Right forelimb (tissue), 1 donor: ENCODE data around the gene KLHDC7B.
A peak's percentile ranks its signal among the peaks of the same experiment; 100 is the strongest.

Experiments
- DNase-seq: peaks from one replicate; pipeline ENCODE4 v3.0.0-alpha.2; 2018

KLHDC7B gene

DNA sequence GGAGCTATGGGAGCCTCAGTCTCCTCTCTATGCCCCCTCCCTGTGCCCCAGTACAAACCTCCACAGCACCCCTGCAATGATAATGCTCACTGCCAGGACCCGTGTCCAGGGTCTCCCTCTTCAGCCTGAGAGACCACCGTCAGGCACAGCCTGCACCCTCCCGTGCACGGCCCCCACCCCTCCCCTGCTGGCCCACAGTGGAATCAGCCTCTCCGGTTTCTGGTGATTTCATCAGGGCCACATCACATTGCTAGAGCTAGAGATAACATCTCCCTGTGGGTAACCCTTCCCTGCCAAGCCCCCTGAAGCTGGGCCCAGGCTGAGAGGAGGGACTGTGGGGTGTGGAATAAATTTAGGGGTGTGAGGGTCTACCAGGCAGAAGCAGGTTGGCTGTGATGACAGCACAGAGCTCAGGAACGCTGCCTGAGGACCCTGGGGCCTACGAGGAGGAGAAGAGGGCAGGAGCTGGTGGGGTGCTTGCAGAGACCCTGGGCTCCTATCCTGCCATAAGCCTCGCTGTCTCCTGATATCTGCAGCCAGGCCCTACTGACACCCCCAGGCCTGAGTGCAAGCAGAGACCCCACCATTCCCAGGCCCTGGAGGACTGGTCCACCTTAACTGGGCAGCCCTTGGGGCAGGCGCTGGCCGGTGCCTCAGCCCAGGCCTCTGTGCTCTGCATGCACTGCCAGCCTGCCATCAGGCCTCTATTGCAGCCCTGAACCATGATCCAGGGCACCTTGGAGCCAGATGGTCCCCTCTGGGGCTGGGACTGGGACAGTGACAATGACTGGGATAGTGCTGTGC, at the start of gene KLHDC7B:
Gene KLHDC7B (plus strand): TSS at position 378 of the 804 bp plus-strand sequence. CDS start 345 bp downstream, at position 723.
- no peak for DNase-seq

DNA sequence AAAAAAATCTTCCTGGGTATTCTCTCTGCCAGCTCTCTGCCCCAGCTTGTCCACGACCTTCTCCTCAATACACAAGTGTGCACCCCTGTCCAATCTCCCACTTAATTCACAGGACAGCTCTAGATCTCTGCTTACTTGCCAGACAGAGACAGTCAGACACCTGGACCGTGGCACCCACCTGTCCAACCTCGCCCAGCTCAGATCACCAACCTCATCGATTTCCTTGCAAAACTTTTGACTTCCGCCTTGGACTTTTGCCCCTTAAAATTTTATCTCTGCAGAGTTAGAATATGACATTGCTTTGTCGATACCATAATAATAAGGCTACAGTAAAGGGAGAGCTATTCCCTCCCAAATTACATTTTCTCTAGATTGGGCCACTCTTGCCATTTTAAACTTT, 48.6 kb upstream of the KLHDC7B start:
- DNase-seq: no peak

DNA sequence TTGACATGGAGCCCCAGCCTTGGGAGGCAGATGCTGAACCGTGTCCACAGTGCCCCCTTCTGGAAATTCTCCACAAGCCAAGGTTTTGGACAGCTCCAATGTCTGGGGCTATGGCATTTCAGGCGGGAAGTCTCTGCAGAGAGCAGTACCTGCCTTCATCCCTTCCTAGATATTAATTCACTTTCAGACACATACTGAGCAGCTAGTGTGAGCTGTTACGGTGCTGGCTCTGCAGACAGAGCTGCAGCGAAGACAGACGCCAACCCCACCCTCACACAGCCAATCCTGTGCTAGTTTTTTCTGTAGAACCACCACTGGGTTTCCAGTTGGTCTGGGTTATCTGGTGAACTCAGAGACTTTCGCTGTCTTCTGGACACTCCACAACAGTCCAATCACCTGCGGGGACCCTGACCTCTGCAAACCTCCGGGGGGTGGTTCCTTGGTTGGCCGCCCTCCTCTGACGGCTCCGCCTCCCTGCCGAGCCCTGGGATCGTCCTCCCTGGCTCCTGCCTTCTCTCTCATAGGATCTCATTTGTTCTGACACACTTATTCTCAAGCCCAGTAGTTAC, 47.3 kb upstream of the KLHDC7B start:
- no peak for DNase-seq

DNA sequence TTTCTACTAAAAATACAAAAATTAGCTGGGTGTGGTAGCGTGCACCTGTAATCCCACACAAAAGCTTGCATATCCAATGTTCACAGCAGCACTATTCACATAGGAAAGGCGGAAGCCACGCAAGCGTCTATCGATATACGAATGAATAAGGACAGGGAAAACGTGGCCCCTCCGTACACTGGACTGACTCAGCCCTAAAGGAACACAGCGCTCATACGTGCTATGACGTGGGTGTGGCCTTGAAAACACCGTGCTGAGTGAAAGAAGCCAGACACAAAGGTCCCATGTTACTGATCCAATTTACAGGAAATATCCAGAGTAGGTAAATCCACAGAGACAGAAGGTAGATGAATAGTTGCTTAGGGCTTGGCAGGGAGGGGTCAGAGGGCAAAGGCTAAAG, 45.2 kb upstream of the KLHDC7B start:
- no peak for DNase-seq

DNA sequence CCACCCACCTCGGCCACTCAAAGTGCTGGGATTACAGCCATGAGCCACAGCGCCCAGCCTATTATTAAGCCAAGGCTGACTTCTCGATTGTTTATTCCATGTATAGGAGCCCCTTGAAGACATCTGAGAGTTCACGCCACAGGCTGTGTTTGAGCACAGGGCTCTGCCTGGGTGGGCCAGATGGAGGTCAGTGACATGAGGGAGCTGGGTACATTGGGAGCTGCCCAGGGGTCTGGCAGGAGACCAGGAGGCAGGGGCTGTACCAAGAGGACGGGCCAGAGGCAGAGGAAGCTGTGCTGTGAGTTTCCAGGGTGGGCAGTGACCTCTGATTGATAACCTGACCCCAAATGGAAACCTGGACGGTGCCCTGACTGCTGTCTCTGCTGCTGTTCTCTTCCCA, 43.6 kb upstream of the KLHDC7B start:
- no peak for DNase-seq

DNA sequence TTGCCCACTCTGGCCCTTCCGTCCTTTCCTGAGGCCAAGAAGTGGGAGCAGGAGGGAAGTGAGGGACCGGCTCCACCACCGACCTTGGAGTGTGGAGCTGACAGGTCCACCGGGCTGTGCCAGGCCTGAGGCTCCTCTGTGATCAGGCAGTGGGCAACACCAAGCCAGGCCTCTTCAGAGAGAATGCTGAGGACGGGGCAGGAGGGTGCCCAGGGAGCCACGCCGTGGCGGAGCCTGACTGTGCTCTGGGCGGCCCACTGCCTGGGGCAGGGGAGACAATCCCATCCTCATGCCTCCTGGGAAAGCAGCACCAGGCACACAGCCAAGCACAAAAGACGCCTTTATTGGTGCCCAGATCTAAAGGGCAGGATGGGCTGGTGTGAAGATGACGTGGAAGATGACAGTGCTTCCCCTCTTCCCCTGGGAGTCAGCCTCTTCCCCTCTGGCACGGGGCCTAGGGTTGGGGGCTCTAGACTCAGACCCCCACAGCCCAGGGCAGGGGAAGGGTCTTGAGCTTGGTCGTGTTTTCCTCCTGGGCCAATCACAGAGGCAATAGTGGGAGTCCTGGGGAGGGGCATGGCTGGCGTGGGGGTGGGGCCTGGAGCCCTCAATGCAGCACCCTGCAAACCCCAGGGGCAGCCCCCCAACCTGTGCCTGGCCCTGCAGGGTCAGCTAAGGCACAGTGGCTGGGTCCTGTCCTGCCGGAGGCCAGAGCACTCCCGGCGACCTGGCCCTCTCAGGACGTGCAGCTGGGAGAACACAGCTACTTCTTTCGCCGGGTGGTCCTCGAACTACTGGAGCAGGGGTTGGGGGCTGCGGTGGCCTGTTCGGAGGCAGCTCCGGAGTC, 42.8 kb upstream of the KLHDC7B start:
- DNase-seq: no peak

DNA sequence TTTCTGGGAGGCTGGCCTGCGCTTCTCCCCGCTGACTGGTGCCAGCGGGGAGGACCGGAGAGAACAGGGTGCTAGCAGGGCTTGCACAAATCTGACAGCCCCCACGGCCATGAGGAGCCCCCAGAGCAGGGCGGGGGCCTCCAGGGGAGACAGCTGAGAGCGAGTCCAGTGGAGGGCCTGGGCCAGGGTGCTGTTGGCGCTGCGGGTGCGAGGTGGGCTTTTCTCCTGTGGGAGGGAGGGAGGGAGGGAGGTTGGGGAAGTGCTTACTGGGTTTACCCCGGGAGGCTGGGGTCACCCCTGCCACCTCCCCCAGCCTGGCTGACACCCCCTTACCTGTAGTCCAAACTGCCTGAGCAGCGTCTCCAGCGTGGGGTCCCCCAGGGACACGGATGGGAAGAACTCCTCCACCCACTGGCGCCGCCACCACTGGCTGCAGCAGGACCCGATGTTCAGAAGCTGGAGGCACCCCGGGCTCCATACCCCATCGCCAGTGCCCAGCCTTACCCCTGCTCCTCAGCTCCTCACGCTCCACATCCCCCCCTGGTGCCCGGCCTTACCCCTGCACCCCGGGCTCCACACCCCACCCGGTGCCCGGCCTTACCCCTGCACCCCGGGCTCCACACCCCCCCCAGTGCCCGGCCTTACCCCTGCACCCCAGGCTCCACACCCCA, 42.1 kb upstream of the KLHDC7B start:
- no peak for DNase-seq

DNA sequence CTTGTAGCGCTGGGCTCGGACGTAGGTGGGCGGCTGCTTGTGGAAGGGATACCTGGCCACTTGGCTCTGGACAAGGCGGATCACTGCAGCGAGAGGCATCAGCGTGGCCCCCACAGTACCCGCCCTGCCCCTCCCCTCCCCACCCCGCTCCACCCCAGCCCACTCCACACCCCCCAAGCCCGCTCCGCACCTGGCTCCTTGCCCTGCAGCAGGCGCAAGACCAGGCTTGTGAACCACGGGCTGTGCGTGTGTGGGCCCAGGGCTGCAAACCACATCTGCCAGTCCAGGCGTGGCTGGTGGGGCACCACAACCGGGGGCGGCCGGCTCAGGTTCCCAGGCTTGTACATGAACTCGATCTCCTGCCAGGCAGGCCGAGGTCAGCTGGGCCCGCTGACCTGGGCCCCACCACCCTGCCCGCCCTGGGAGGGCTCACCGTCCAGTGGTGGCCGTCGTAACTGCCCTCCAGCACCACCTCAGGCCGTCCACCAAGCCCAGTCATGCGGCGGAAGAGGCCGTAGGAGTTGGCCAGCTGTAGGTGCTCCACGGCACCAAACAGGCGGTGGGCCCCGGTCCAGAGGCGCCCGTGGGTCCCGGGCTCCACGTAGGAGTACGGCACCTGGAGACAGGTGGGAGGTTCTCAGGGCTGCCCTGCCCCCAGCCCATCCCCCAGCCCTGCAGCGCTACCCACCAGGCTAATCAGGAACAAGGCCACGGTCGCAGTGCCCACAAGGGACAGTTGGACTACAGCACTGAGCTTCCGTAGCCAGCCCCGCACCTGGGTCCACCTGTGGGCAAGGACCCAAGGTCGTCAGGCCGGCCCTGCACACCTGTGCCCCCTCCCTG, 41.1 kb upstream of the KLHDC7B start:
- DNase-seq: no peak

DNA sequence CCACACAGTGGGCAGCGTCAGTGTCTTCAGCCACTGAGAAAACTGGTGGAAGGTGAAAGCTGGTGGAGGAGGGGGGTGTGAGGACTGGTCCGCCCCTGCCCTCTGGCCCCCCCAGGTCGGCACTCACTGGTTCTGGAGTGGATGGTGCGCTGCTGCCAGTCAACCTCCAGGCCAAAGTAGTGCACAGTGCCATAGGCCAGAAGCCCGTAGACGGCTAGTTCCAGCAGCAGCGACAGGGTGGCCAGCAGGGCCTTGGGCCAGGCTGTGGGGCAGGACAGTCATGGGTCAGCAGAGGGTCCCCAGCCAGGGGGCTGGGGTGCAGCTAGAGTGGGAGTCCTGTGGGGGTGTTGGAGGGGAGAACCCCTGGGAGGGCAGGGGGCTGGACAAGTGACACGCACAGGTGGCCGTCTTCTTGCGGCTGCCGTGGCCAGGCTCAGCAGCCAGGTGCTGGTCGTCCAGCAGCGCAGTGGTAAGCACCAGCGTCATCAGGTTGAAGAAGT, 40.4 kb upstream of the KLHDC7B start:
- DNase-seq: no peak

DNA sequence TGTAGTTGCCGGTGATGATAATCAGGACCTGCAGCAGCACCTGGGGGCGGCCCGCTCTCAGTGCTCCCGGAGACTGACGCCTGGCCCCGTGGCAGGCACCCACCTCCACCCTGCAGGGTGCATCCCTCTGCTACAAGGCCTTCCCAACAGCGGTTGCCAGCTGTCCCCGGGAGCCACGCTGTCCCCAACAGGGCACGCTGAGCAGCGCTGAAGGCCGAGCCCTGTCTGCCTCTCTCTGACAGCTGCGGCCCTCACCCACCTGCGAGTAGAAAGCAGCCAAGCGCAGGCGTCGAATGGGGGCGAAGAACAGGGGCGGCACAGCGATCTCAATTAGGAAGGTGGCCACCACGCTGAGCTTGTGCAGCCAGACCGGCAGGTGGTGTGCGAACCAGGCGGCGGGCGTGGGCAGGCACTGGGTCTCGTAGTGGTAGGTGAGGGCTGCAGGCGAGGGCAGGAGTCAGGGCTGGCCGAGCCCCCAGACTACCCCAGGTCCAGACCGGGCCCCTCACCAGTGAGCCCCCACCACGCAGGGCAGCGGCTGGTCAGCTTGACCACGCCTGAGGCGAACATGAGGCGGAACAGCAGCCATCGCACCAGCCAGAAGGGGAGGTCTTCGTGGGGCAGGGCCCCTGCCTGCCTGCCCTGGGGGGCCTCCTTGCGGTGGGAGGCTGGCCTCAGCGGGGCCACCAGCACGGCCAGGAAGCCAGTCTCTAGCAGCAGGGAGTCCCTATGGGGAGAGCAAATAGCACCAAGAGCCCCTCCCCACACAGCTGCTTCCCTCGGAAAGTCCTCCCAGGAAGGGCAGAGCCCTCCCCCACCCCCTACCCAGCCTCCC, 39.7 kb upstream of the KLHDC7B start:
- DNase-seq: no peak

DNA sequence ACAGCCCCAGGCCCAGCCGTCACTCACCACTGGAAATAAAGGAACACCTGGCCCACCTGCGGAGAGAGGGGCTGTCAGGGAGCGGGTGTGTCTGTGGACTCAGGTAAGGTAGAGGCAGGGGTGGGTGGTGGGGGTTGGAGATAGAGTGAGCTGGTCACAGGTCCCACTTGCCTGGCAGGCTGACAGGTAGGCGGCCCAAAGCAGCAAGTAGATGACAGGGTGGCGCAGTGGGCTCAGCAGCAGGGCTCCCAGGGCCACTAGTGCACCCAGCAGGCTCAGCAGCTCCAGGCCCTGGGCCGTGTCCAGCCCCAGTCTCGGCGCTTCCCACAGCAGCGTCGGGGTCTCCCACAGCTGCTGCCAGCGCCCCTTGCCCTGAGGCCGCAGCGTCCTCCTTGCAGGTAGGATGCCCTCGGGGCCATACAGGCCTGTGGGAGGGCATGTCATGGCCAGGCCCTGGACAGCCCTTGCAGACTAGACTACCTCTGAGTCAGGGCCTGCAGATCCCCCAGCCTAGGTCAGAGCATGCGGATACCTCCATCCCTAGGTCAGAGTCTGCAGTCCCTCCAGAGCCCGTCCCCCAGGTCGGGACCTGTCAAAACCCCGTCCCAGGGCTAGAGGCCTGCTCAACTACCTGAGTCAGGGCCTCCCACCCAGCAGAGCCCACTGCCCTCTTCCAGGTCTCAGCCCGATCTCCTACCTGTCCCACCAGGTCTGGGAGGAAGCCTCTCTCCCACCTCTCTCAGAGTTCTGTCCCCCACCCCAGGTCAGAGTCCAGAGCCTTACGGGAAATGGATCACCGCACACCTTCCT, 38.9 kb upstream of the KLHDC7B start:
- no peak for DNase-seq

DNA sequence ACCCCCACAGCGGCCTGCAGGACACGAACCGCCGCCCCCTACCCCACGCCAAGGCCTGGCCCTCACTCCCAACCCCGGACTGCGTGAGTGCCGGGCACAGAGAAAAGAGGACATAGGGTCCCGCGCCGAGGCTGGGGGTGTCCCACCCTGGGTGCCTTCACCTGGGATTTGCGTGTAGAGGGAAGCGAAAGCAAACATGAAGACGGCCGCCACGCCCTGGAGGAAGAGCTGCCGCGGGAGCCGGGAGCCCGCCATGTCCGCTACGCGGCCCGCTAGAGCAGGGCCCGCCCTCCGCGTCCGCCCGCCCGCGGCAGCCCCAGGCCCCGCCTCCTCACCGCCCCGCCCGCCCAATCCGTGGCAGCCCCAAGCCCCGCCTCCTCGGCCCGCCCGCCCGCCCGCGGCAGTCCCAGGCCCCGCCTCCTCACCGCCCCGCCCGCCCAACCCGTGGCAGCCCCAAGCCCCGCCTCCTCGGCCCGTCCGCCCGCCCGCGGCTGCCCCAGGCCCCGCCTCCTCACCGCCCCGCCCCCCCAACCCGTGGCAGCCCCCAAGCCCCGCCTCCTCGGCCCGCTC, 38.2 kb upstream of the KLHDC7B start, which contains the start of gene LMF2:
Gene LMF2 (minus strand): TSS at position 282 of the 570 bp plus-strand sequence. CDS start 27 bp downstream, at position 255.
- DNase-seq: no peak

DNA sequence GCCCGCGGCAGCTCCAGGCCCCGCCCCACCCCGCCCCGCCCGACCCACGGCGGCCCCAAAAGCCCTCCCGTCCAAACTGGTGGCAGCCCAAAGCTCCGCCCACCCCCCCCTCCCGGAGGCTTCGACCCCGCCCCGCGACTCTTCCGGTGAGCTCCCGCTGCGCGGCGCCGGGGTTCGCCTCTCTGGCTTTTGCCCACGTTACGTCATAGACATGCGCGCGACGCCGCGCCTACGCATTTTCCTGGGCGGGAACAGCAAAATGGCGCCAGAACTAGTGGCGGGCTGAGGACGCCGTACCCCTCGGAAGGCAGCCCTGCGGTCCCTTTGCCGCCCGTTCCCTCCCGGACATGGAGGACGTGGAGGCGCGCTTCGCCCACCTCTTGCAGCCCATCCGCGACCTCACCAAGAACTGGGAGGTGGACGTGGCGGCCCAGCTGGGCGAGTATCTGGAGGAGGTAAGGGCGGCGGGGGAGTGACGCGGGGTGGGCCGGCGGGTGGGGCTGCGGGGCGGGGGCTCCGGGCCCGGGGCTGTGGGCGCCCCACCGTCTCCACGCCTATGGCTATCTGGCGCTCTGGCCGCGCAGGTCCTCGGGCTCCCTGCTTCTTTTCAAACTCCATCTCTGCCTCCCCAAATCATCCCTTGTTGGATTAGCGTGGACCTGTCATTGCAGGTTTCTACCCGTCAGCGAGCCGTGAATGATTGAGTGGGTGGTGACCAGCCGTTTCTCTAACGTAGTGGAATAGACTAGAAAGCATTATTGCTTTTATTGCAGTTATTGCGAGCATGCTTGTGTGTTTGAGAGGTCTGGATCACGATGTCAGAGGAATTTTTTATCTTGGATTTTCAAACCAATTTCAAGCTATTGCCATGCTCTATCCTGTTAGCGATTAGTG, 37.5 kb upstream of the KLHDC7B start, which contains the start of gene NCAPH2:
Gene NCAPH2 (plus strand): TSS at position 234 of the 894 bp plus-strand sequence. CDS start 114 bp downstream, at position 348.
- peak; percentile 100 for DNase-seq

DNA sequence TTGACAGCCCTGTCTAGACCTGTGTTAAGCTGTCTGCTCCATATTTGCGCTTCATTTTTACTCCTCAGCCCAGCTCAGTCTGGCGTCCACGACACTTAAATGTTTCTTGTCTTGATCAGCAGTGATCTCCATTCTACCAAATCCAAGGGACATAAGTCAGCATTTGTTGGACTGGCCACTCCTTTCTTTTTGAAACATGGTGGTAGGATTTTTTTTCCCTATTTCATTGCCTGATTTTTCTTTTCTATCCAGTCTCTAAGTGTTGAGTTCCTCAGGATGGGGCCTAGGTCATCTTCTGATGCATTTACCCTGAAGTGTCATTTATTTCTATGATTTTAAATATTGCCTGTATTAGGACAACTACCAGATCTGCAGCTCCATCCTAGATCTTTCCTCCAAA, 36.8 kb upstream of the KLHDC7B start:
- DNase-seq: no peak

DNA sequence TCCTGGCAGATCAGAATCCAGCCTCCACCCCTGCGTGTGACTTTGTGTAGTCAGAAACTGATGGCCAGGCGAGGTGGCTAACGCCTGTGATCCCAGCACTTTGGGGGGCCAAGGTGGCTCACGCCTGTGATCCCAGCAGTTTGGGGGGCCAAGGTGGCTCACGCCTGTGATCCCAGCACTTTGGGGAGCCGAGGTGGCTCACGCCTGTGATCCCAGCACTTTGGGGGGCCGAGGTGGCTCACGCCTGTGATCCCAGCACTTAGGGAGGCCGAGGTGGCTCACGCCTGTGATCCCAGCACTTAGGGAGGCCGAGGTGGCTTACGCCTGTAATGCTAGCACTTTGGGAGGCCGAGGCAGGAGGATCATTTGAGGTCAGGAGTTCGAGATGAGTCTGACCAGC, 32.5 kb upstream of the KLHDC7B start:
- no peak for DNase-seq

DNA sequence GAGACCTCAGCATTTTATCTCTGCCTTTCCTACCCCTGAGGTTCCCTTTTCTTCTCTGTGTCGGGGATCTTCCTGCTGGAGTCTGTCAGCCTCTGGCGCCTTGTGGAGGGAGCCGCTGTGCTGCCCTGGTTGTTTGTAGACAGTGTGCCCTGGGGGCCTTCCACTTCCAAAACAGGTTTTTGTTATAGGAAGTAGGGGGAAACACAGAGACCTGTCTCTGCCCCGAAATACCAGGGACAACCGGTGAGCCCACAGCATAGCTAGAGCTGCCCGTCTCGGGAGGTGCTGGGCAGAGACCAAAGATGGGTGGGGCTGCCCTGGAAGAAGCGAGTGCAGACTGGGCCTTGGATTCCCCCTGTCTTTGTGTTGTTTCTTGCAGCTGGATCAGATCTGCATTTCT, 29.6 kb upstream of the KLHDC7B start:
- DNase-seq: no peak

DNA sequence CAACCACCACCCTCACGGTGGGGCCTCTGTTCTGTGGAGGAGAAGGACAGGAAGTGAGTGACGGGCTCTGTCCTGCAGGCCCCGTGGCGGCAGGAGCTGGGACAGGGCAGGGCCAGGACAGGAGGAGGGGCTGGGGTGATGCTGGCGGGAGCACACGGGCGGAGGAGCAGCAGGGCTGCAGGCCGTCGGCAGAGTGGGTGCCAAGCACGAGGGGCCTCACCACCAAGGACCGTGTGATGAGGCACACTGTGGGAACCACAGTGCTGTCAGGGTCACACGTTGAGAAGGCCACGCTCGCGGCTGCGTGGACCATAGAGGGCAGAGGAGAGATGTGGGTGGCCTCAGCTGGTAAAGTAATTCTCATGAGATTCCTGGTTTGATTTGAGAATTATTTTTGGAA, 28.8 kb upstream of the KLHDC7B start:
- no peak for DNase-seq

DNA sequence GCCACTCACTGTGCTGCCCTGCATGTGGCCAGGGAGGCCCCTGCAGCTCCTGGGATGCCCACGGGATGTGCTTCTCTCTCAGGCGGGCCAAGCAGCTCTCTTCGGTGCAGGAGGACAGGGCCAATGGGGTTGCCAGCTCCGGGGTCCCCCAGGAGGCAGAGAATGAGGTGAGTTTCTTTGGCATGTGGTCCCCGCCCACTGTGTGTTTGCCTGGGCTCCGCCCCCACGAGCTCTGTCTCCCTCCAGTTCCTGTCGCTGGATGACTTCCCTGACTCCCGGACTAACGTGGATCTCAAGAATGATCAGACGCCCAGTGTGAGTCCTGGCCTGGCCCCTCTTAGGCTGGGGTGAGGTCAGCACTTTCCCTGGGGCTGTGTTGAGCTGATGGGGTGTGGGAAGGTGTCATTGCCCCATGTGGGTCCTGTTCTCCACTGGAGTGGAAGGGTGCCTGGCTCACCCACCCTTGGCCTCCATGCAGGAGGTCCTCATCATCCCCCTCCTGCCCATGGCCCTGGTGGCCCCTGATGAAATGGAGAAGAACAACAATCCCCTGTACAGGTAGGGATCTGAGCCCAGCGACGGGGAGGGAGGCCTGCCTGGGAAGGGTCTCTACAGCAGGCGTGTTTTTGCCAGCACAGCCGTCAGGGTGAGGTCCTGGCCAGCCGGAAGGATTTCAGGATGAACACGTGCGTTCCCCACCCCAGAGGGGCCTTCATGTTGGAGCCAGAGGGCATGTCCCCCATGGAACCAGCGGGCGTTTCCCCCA, 28.0 kb upstream of the KLHDC7B start:
- no peak for DNase-seq
